ENCODE data around the gene AQP5.

Gene AQP5

DNA sequence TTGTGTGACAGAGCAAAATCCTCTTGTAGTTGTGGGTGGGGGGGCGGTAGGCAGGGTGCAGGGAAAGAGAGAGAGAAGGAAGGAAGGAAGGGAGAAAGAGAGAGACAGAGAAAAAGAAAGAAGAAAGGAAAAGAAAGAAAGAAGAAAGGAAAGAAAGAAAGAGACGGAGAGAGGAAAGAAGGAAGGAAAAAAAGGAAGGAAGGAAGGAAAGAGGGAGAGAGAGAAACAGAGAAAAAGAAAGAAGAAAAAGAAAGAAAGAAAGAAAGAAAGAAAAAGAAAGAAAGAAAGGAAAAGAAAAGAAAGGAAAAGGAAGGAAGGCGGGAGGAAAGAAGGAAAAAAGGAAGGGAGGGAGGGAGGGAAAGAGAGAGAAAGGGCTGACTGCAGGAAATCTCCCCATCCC lies 40.4 kb upstream of the AQP5 start:
- H4K8ac ChIP-seq (ENCODE audit: low read length): no peak overlapping the region
- peaks cover 0 to 14% of the 10 kb centered on the region in 2 experiments for H3K27me3 ChIP-seq (ENCODE audit: control insufficient read depth in 1 of 2, insufficient read depth in 1 of 2, low read length in 2 of 2)
- no peaks in the 10 kb centered on the region for H3K36me3 ChIP-seq (ENCODE audit: control insufficient read depth in 1 of 2, insufficient read depth in 2 of 2, low read depth in 1 of 2, low read length in 2 of 2)
- H2BK15ac ChIP-seq (ENCODE audit: low read depth, poor library complexity, severe bottlenecking): no peak overlapping the region
- H2AK5ac ChIP-seq (ENCODE audit: low read length, severe bottlenecking): no peak overlapping the region
- no peak overlapping the region for H3K23ac ChIP-seq (ENCODE audit: low read length in 2 of 2)
- H2AFZ ChIP-seq (ENCODE audit: low read depth, low read length): no peak overlapping the region
- H3K27ac ChIP-seq (ENCODE audit: low read length, poor library complexity, severe bottlenecking): no peak overlapping the region
- H3K14ac ChIP-seq (ENCODE audit: low read length in 2 of 2): no peak overlapping the region
- no peak overlapping the region for H4K91ac ChIP-seq (ENCODE audit: low read length)
- H3K9ac ChIP-seq (ENCODE audit: low read length): no peak overlapping the region
- no peak overlapping the region for H3K4me3 ChIP-seq (ENCODE audit: insufficient read depth in 1 of 2, low read depth in 1 of 2, low read length in 2 of 2)
- H3K9me3 ChIP-seq (ENCODE audit: control insufficient read depth, low read length): no peaks in the 10 kb centered on the region
- H2BK12ac ChIP-seq (ENCODE audit: low read length in 2 of 2): no peak overlapping the region
- H3K79me1 ChIP-seq (replicated peaks; ENCODE audit: low read length, poor library complexity, severe bottlenecking): no peaks in the 10 kb centered on the region
- no peaks in the 10 kb centered on the region for H3K4me1 ChIP-seq (ENCODE audit: control insufficient read depth, insufficient read depth, low read depth, low read length)
- H3K18ac ChIP-seq (ENCODE audit: low read depth in 1 of 2, low read length in 2 of 2): no peak overlapping the region
- no peak overlapping the region for H3K4me2 ChIP-seq (ENCODE audit: low read length, poor library complexity, severe bottlenecking)
- WGBS: 72% methylated on average over 3 of the region's 3 CpGs
- H3K4ac ChIP-seq (ENCODE audit: low read depth in 1 of 2, low read length in 2 of 2): no peak overlapping the region
- DNase-seq: no peak
- no peak overlapping the region for H2BK5ac ChIP-seq (ENCODE audit: low read depth, low read length, poor library complexity, severe bottlenecking)
- no peak overlapping the region for H2BK120ac ChIP-seq (ENCODE audit: low read depth, low read length)

DNA sequence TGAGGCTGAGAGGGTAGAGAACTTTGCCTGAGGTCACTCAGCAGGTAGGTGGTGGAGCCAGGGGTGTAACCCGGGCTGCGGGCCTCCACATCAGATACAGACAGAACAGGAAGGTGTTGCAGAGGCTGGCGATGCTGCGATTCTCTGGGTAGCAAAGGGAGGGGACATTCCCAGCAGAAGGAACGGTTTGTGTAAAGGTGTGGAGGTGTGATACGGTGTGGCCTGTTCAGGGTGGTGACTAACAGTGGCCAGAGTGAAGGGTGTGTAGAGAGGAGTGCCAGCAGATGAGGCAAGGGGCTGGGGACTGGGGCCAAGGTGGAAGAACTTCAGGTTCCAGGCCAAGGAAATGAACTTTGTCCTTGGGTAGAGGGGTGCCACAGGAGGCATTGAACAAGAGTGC lies 39.7 kb upstream of the AQP5 start:
- no peak overlapping the region for H3K27ac ChIP-seq (ENCODE audit: low read length, poor library complexity, severe bottlenecking)
- no peak overlapping the region for H2BK12ac ChIP-seq (ENCODE audit: low read length in 2 of 2)

GRCh38 chr12:49922349-49923034 lies 39.2 kb upstream of the AQP5 start:
- Histone ChIP-seq H3K14ac (ENCODE audit: low read length in 2 of 2) (no peak overlapping the region), H3K27me3 (ENCODE audit: control insufficient read depth in 1 of 2, insufficient read depth in 1 of 2, low read length in 2 of 2) (peaks cover 0 to 14% of the 10 kb centered on the region in 2 experiments), H3K9me3 (ENCODE audit: control insufficient read depth, low read length) (no peaks in the 10 kb centered on the region), H3K79me1 (replicated peaks; ENCODE audit: low read length, poor library complexity, severe bottlenecking) (no peaks in the 10 kb centered on the region), H2BK120ac (ENCODE audit: low read depth, low read length) (no peak overlapping the region), H4K91ac (ENCODE audit: low read length) (no peak overlapping the region), H2AFZ (ENCODE audit: low read depth, low read length) (no peak overlapping the region), H2BK15ac (ENCODE audit: low read depth, poor library complexity, severe bottlenecking) (no peak overlapping the region), H2BK5ac (ENCODE audit: low read depth, low read length, poor library complexity, severe bottlenecking) (no peak overlapping the region), H3K4me1 (ENCODE audit: control insufficient read depth, insufficient read depth, low read depth, low read length) (no peaks in the 10 kb centered on the region), H2BK12ac (ENCODE audit: low read length in 2 of 2) (no peak overlapping the region), H3K23ac (ENCODE audit: low read length in 2 of 2) (no peak overlapping the region), H3K4ac (ENCODE audit: low read depth in 1 of 2, low read length in 2 of 2) (no peak overlapping the region), H4K8ac (ENCODE audit: low read length) (no peak overlapping the region), H3K4me2 (ENCODE audit: low read length, poor library complexity, severe bottlenecking) (no peak overlapping the region), H3K18ac (ENCODE audit: low read depth in 1 of 2, low read length in 2 of 2) (no peak overlapping the region), H3K4me3 (ENCODE audit: insufficient read depth in 1 of 2, low read depth in 1 of 2, low read length in 2 of 2) (no peak overlapping the region), H3K27ac (ENCODE audit: low read length, poor library complexity, severe bottlenecking) (no peak overlapping the region), H3K36me3 (ENCODE audit: control insufficient read depth in 1 of 2, insufficient read depth in 2 of 2, low read depth in 1 of 2, low read length in 2 of 2) (no peaks in the 10 kb centered on the region), H2AK5ac (ENCODE audit: low read length, severe bottlenecking) (no peak overlapping the region), H3K9ac (ENCODE audit: low read length) (no peak overlapping the region)
- WGBS: 92% methylated on average over 11 of the region's 12 CpGs
- DNase-seq: no peak

More for the DNA sequence above, 39.7 kb upstream of the AQP5 start:
- Histone ChIP-seq H4K8ac (ENCODE audit: low read length) (no peak overlapping the region), H2AFZ (ENCODE audit: low read depth, low read length) (no peak overlapping the region), H3K4me3 (ENCODE audit: insufficient read depth in 1 of 2, low read depth in 1 of 2, low read length in 2 of 2) (no peak overlapping the region), H2BK120ac (ENCODE audit: low read depth, low read length) (no peak overlapping the region), H3K18ac (ENCODE audit: low read depth in 1 of 2, low read length in 2 of 2) (no peak overlapping the region), H2BK5ac (ENCODE audit: low read depth, low read length, poor library complexity, severe bottlenecking) (no peak overlapping the region), H3K4me1 (ENCODE audit: control insufficient read depth, insufficient read depth, low read depth, low read length) (no peaks in the 10 kb centered on the region), H3K9ac (ENCODE audit: low read length) (no peak overlapping the region), H4K91ac (ENCODE audit: low read length) (no peak overlapping the region), H3K27me3 (ENCODE audit: control insufficient read depth in 1 of 2, insufficient read depth in 1 of 2, low read length in 2 of 2) (peaks cover 0 to 14% of the 10 kb centered on the region in 2 experiments), H3K9me3 (ENCODE audit: control insufficient read depth, low read length) (no peaks in the 10 kb centered on the region), H3K79me1 (replicated peaks; ENCODE audit: low read length, poor library complexity, severe bottlenecking) (no peaks in the 10 kb centered on the region), H3K4ac (ENCODE audit: low read depth in 1 of 2, low read length in 2 of 2) (no peak overlapping the region), H3K36me3 (ENCODE audit: control insufficient read depth in 1 of 2, insufficient read depth in 2 of 2, low read depth in 1 of 2, low read length in 2 of 2) (no peaks in the 10 kb centered on the region), H2BK15ac (ENCODE audit: low read depth, poor library complexity, severe bottlenecking) (no peak overlapping the region), H3K23ac (ENCODE audit: low read length in 2 of 2) (no peak overlapping the region), H3K4me2 (ENCODE audit: low read length, poor library complexity, severe bottlenecking) (no peak overlapping the region), H2AK5ac (ENCODE audit: low read length, severe bottlenecking) (no peak overlapping the region), H3K14ac (ENCODE audit: low read length in 2 of 2) (no peak overlapping the region)
- no peak for DNase-seq
- WGBS: 84% methylated on average over 6 of the region's 6 CpGs

- H3K36me3 ChIP-seq (ENCODE audit: control insufficient read depth in 1 of 2, insufficient read depth in 2 of 2, low read depth in 1 of 2, low read length in 2 of 2): no peaks in the 10 kb centered on the region
- H3K4me2 ChIP-seq (ENCODE audit: low read length, poor library complexity, severe bottlenecking): no peak overlapping the region
- no peak overlapping the region for H3K14ac ChIP-seq (ENCODE audit: low read length in 2 of 2)
- no peak for DNase-seq
- H2BK12ac ChIP-seq (ENCODE audit: low read length in 2 of 2): no peak overlapping the region
- H4K91ac ChIP-seq (ENCODE audit: low read length): no peak overlapping the region
- H2BK120ac ChIP-seq (ENCODE audit: low read depth, low read length): no peak overlapping the region
- no peaks in the 10 kb centered on the region for H3K79me1 ChIP-seq (replicated peaks; ENCODE audit: low read length, poor library complexity, severe bottlenecking)
- H3K4ac ChIP-seq (ENCODE audit: low read depth in 1 of 2, low read length in 2 of 2): no peak overlapping the region
- H2AFZ ChIP-seq (ENCODE audit: low read depth, low read length): no peak overlapping the region
- H4K8ac ChIP-seq (ENCODE audit: low read length): no peak overlapping the region
- H3K9me3 ChIP-seq (ENCODE audit: control insufficient read depth, low read length): no peaks in the 10 kb centered on the region
- H3K4me3 ChIP-seq (ENCODE audit: insufficient read depth in 1 of 2, low read depth in 1 of 2, low read length in 2 of 2): no peak overlapping the region
- no peak overlapping the region for H2BK15ac ChIP-seq (ENCODE audit: low read depth, poor library complexity, severe bottlenecking)
- H2AK5ac ChIP-seq (ENCODE audit: low read length, severe bottlenecking): no peak overlapping the region
- no peaks in the 10 kb centered on the region for H3K4me1 ChIP-seq (ENCODE audit: control insufficient read depth, insufficient read depth, low read depth, low read length)
- H3K27me3 ChIP-seq (ENCODE audit: control insufficient read depth in 1 of 2, insufficient read depth in 1 of 2, low read length in 2 of 2): peaks cover 0 to 11% of the 10 kb centered on the region in 2 experiments
- no peak overlapping the region for H3K18ac ChIP-seq (ENCODE audit: low read depth in 1 of 2, low read length in 2 of 2)
- no peak overlapping the region for H3K27ac ChIP-seq (ENCODE audit: low read length, poor library complexity, severe bottlenecking)
- no peak overlapping the region for H3K9ac ChIP-seq (ENCODE audit: low read length)
- no peak overlapping the region for H3K23ac ChIP-seq (ENCODE audit: low read length in 2 of 2)
- H2BK5ac ChIP-seq (ENCODE audit: low read depth, low read length, poor library complexity, severe bottlenecking): no peak overlapping the region
- 97% methylated on average over 4 of the region's 7 CpGs for WGBS
Observed at GRCh38 chr12:49923035-49923644, 38.5 kb upstream of the AQP5 start.

Data from mesenchymal stem cell (in vitro differentiated cells and primary cell).